B cell (primary cell): Measurements from ENCODE around the gene CD40.

Experiments
- EZH2 ChIP-seq: IDR thresholded peaks from 2 replicates; pipeline ENCODE4 v1.6.1; 2012; ENCODE audit warnings: borderline replicate concordance, low read depth, mild to moderate bottlenecking, moderate library complexity, low read length; ENCODE audit not compliant: insufficient read depth, poor library complexity, severe bottlenecking
- TF ChIP-seq, protein P1 (sequence below): fragments of 200-600 bp; IDR thresholded peaks from one replicate; pipeline ENCODE4 v1.8.0; 2022; ENCODE audit warnings: antibody characterized with exemption, mild to moderate bottlenecking

- TF ChIP-seq, protein P1, sequence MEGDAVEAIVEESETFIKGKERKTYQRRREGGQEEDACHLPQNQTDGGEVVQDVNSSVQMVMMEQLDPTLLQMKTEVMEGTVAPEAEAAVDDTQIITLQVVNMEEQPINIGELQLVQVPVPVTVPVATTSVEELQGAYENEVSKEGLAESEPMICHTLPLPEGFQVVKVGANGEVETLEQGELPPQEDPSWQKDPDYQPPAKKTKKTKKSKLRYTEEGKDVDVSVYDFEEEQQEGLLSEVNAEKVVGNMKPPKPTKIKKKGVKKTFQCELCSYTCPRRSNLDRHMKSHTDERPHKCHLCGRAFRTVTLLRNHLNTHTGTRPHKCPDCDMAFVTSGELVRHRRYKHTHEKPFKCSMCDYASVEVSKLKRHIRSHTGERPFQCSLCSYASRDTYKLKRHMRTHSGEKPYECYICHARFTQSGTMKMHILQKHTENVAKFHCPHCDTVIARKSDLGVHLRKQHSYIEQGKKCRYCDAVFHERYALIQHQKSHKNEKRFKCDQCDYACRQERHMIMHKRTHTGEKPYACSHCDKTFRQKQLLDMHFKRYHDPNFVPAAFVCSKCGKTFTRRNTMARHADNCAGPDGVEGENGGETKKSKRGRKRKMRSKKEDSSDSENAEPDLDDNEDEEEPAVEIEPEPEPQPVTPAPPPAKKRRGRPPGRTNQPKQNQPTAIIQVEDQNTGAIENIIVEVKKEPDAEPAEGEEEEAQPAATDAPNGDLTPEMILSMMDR: no peak
- TF ChIP-seq EZH2: no peak
Observed at GRCh38 chr20:46112430-46113112, 5.5 kb upstream of the CD40 start.
